OCI-LY7 (cell line): Measurements from ENCODE around the gene TMEM164. TPM values are rescaled to one million over a fixed set of nuclear protein-coding genes. Genes with fewer than 3 reads are reported as not detected.

ENCODE experiments used
- BruUV-seq: library from RNA; stranded (reverse); fragments of 400-500 nt; replicated peaks from 2 replicates; lab custom pipeline; 2021; lab: Mats Ljungman, UMichigan
- CTCF ChIA-PET: fragments of 300-600 bp; sonication (Branson Sonifier 250); formaldehyde crosslinking; loops from one replicate; lab custom pipeline; 2022; ENCODE audit warnings: antibody characterized with exemption; ENCODE audit not compliant: unreplicated experiment; lab: Charles Lee
- POLR2A ChIA-PET: fragments of 300-600 bp; sonication (Branson Sonifier 250); formaldehyde crosslinking; loops from one replicate; lab custom pipeline; 2022; ENCODE audit warnings: antibody characterized with exemption; lab: Charles Lee
- DNase-seq: peaks from one replicate; pipeline ENCODE4 v3.0.0-alpha.2; 2015; ENCODE audit warnings: low spot score
- H2AFZ ChIP-seq: fragments of 200-600 bp; sonication (generic), shearing (Covaris generic); 2 replicates; pipeline ENCODE4 v1.6.1; 2014; ENCODE audit warnings: mild to moderate bottlenecking, antibody characterized with exemption, low read length, moderate library complexity
- H3K27ac ChIP-seq: fragments of 200-600 bp; sonication (generic); 2 replicates; pipeline ENCODE4 v1.5.1; 2014; ENCODE audit warnings: mixed run types, low read depth, mild to moderate bottlenecking, moderate library complexity, low read length, inconsistent platforms; ENCODE audit not compliant: poor library complexity, severe bottlenecking
- H3K36me3 ChIP-seq: fragments of 200-600 bp; sonication (generic); 2 replicates; pipeline ENCODE4 v1.6.1; 2014; ENCODE audit warnings: mild to moderate bottlenecking, antibody characterized with exemption, low read length, moderate library complexity, mixed read lengths; ENCODE audit not compliant: insufficient read depth
- H3K4me1 ChIP-seq: fragments of 200-600 bp; sonication (generic); 2 replicates; pipeline ENCODE4 v1.5.1; 2014; ENCODE audit warnings: mild to moderate bottlenecking, low read length; ENCODE audit not compliant: insufficient read depth, poor library complexity, severe bottlenecking
- H3K4me2 ChIP-seq: fragments of 200-600 bp; sonication (generic); 2 replicates; pipeline ENCODE4 v1.6.1; 2014; ENCODE audit warnings: mild to moderate bottlenecking, low read length
- H3K4me3 ChIP-seq: fragments of 200-600 bp; sonication (generic); 2 replicates; pipeline ENCODE4 v1.5.1; 2014; ENCODE audit warnings: mild to moderate bottlenecking, low read depth, low read length; ENCODE audit not compliant: poor library complexity, severe bottlenecking
- H3K79me2 ChIP-seq: fragments of 200-600 bp; sonication (generic); 2 replicates; pipeline ENCODE4 v1.6.1; 2016; ENCODE audit warnings: low read depth, mild to moderate bottlenecking, low read length, moderate library complexity, mixed read lengths; ENCODE audit not compliant: insufficient read depth
- H3K9me2 ChIP-seq: fragments of 200-600 bp; sonication (generic); 2 replicates; pipeline ENCODE4 v1.6.1; 2016; ENCODE audit warnings: mild to moderate bottlenecking, low read length, mixed read lengths; ENCODE audit not compliant: insufficient read depth
- H3K9me3 ChIP-seq: fragments of 200-600 bp; sonication (generic); 2 replicates; pipeline ENCODE4 v1.6.1; 2014; ENCODE audit warnings: mild to moderate bottlenecking, mixed run types, low read length, mixed read lengths
- H4K20me1 ChIP-seq: fragments of 200-600 bp; sonication (generic); 2 replicates; pipeline ENCODE4 v1.6.1; 2014; ENCODE audit warnings: mild to moderate bottlenecking, antibody characterized with exemption, low read length, moderate library complexity, mixed read lengths; ENCODE audit not compliant: insufficient read depth
- CTCF ChIP-seq: fragments of 200-600 bp; sonication (generic); conservative IDR thresholded peaks from 2 replicates; pipeline ENCODE4 v1.5.1; 2014; ENCODE audit warnings: mild to moderate bottlenecking, antibody characterized with exemption, low read length, moderate library complexity, mixed read lengths
- EZH2phosphoT487 ChIP-seq: fragments of 200-600 bp; sonication (generic); IDR thresholded peaks from 2 replicates; pipeline ENCODE4 v1.6.1; 2018; ENCODE audit warnings: low read depth, borderline replicate concordance, mild to moderate bottlenecking, mixed run types, antibody characterized with exemption, low read length, moderate library complexity, mixed read lengths
- intact Hi-C: fragments of 100-400 bp; cut with micrococcal nuclease; formaldehyde crosslinking; loops from one replicate; pipeline ENCODE4 v1.10.0; 2022; ENCODE audit not compliant: unreplicated experiment
- total RNA-seq, 2 experiments: library from RNA; depleted of rRNA in 1 of 2; stranded (reverse); fragments of >200 nt in 1 of 2; shearing (Covaris generic) in 1 of 2; gene quantifications; 2 replicates each; pipeline ENCODE4 v1.2.3, GENCODE V29; 2014 to 2022

TMEM164 gene
- total RNA-seq, 2 experiments from 2014 or later, result 7.2 to 11.1 TPM

DNA sequence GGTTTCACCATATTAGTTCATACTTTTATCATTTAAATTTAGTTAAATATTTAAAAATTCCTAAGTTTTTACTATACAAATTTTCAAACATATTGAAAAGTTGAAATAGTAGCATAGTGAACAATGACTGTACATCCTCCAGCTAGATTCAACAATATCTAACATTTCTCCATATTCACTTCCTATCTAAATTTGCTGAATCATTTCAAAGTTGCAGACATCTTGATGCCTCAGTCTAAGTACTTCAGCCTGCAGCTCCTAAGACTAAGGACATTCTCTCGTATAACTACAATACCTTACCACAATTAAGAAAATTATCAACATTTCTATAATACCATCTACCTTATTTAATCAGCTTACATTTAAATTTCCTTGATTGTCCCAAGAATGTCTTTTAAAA lies 132.7 kb downstream of the TMEM164 start:
- TF ChIP-seq EZH2phosphoT487 (no peak), CTCF (no peak)
- H4K20me1 ChIP-seq, result no peaks in the 10 kb centered on the region
- no peaks in the 10 kb centered on the region for H3K79me2 ChIP-seq
- ChIA-PET CTCF (no interaction called here), POLR2A (no interaction called here)
- no peak for DNase-seq
- H3K27ac ChIP-seq, result no peak overlapping the region
- H3K4me3 ChIP-seq, result no peak overlapping the region
- no peak overlapping the region for H3K4me2 ChIP-seq
- no peak overlapping the region for H2AFZ ChIP-seq
- H3K9me2 ChIP-seq, result no peaks in the 10 kb centered on the region
- no peaks in the 10 kb centered on the region for H3K9me3 ChIP-seq
- H3K4me1 ChIP-seq, result no peaks in the 10 kb centered on the region
- H3K36me3 ChIP-seq, result no peaks in the 10 kb centered on the region
- BruUV-seq, result no TSS peak
- intact Hi-C loops, result no loop called here

- DNase-seq, result no peak
- no peaks in the 10 kb centered on the region for H3K4me1 ChIP-seq
- H2AFZ ChIP-seq, result no peak overlapping the region
- no peak overlapping the region for H3K27ac ChIP-seq
- no peak overlapping the region for H3K4me3 ChIP-seq
- no peaks in the 10 kb centered on the region for H3K36me3 ChIP-seq
- POLR2A ChIA-PET, result no interaction called here
- BruUV-seq, result no TSS peak
- CTCF ChIA-PET, result no interaction called here
- TF ChIP-seq EZH2phosphoT487, result no peak
- no peaks in the 10 kb centered on the region for H3K9me3 ChIP-seq
- H4K20me1 ChIP-seq, result no peaks in the 10 kb centered on the region
- no peak overlapping the region for H3K4me2 ChIP-seq
- no peaks in the 10 kb centered on the region for H3K79me2 ChIP-seq
- H3K9me2 ChIP-seq, result no peaks in the 10 kb centered on the region
- intact Hi-C loops, result no loop called here
Measured at GRCh38 chrX:110136136-110136535, 133.2 kb downstream of the TMEM164 start.

- no peak overlapping the region for H3K27ac ChIP-seq
- no peak overlapping the region for H3K4me3 ChIP-seq
- H3K9me3 ChIP-seq, result no peaks in the 10 kb centered on the region
- intact Hi-C loops, result no loop called here
- no peaks in the 10 kb centered on the region for H3K79me2 ChIP-seq
- no peak overlapping the region for H3K4me2 ChIP-seq
- no peaks in the 10 kb centered on the region for H3K4me1 ChIP-seq
- CTCF ChIA-PET, result no interaction called here
- H2AFZ ChIP-seq, result no peak overlapping the region
- no TSS peak for BruUV-seq
- H3K36me3 ChIP-seq, result no peaks in the 10 kb centered on the region
- TF ChIP-seq EZH2phosphoT487 (no peak), CTCF (no peak)
- no peaks in the 10 kb centered on the region for H3K9me2 ChIP-seq
- H4K20me1 ChIP-seq, result no peaks in the 10 kb centered on the region
- POLR2A ChIA-PET, result no interaction called here
- DNase-seq, result no peak
Measured at GRCh38 chrX:110138557-110138956, 135.6 kb downstream of the TMEM164 start.
